A673 (cell line): ENCODE data around the gene HTR3B. TPM values are rescaled to one million over a fixed set of nuclear protein-coding genes. Genes with fewer than 3 reads are reported as not detected.

Experiments
- BruUV-seq: library from RNA; stranded (reverse); fragments of 400-500 nt; replicated peaks from 2 replicates; lab custom pipeline; 2021; lab: Mats Ljungman, UMichigan
- CTCF ChIA-PET: fragments of 300-600 bp; sonication (Branson Sonifier 250); formaldehyde crosslinking; loops from one replicate; lab custom pipeline; 2022; ENCODE audit warnings: antibody characterized with exemption; lab: Charles Lee
- POLR2A ChIA-PET: fragments of 300-600 bp; sonication (Branson Sonifier 250); formaldehyde crosslinking; loops from one replicate; lab custom pipeline; 2022; ENCODE audit warnings: antibody characterized with exemption; ENCODE audit not compliant: low non-redundant PET; lab: Charles Lee
- DNase-seq: peaks from one replicate; pipeline ENCODE4 v3.0.0-alpha.2; 2015; ENCODE audit warnings: low spot score
- H3K27ac ChIP-seq: fragments of 200-600 bp; sonication (generic); 2 replicates; pipeline ENCODE4 v1.5.1; 2016; ENCODE audit warnings: mixed run types, low read depth, mild to moderate bottlenecking, mixed read lengths, antibody characterized with exemption, low read length; ENCODE audit not compliant: poor library complexity, severe bottlenecking
- H3K27me3 ChIP-seq: fragments of 200-600 bp; sonication (generic); replicated peaks from 2 replicates; pipeline ENCODE4 v1.6.1; 2017; ENCODE audit warnings: mixed run types, low read depth, mild to moderate bottlenecking, mixed read lengths, antibody characterized with exemption, low read length; ENCODE audit not compliant: insufficient read depth, poor library complexity
- H3K36me3 ChIP-seq: fragments of 200-600 bp; sonication (generic); 2 replicates; pipeline ENCODE4 v1.6.1; 2016; ENCODE audit warnings: mixed run types, mild to moderate bottlenecking, mixed read lengths, antibody characterized with exemption, low read length; ENCODE audit not compliant: insufficient read depth, poor library complexity, severe bottlenecking
- H3K4me1 ChIP-seq: fragments of 200-600 bp; sonication (generic); 2 replicates; pipeline ENCODE4 v1.6.1; 2017; ENCODE audit warnings: mixed run types, mild to moderate bottlenecking, mixed read lengths, antibody characterized with exemption, low read length; ENCODE audit not compliant: insufficient read depth, poor library complexity, severe bottlenecking
- H3K4me3 ChIP-seq: fragments of 200-600 bp; sonication (generic); 2 replicates; pipeline ENCODE4 v1.5.1; 2016; ENCODE audit warnings: low read depth, mixed run types, mild to moderate bottlenecking, mixed read lengths, low read length; ENCODE audit not compliant: poor library complexity, severe bottlenecking
- H3K9me3 ChIP-seq: fragments of 200-600 bp; sonication (generic); 2 replicates; pipeline ENCODE4 v1.6.1; 2016; ENCODE audit warnings: mixed run types, low read depth, mild to moderate bottlenecking, mixed read lengths, antibody characterized with exemption, low read length; ENCODE audit not compliant: poor library complexity, severe bottlenecking
- CTCF ChIP-seq: fragments of 300-800, 200-600 bp; sonication (generic); conservative IDR thresholded peaks from 2 replicates; pipeline ENCODE4 v1.5.1; 2017; ENCODE audit warnings: low read depth, mild to moderate bottlenecking, antibody characterized with exemption, low read length, moderate library complexity, mixed read lengths
- EZH2 ChIP-seq: fragments of 200-600 bp; sonication (generic); IDR thresholded peaks from 2 replicates; pipeline ENCODE4 v1.6.1; 2017; ENCODE audit warnings: borderline replicate concordance, low read depth, mild to moderate bottlenecking, mixed read lengths, antibody characterized with exemption, low read length; ENCODE audit not compliant: poor library complexity, severe bottlenecking
- intact Hi-C: fragments of 100-400 bp; cut with micrococcal nuclease; formaldehyde crosslinking; loops from one replicate; pipeline ENCODE4 v1.10.0; 2022; ENCODE audit not compliant: unreplicated experiment
- total RNA-seq: library from RNA; stranded (reverse); gene quantifications from 2 replicates; pipeline ENCODE4 v1.2.3, GENCODE V29; 2021

Gene HTR3B
- total RNA-seq, 1 experiment from 2014 or later: not detected

- Histone ChIP-seq H3K36me3 (no peaks in the 10 kb centered on the region), H3K9me3 (no peaks in the 10 kb centered on the region), H3K27ac (no peak overlapping the region), H3K27me3 (no peaks in the 10 kb centered on the region), H3K4me1 (no peaks in the 10 kb centered on the region), H3K4me3 (no peak overlapping the region)
- BruUV-seq: no TSS peak
- ChIA-PET CTCF (interaction anchor here (1.0 kb wide), 1 partner anchor 12 kb away, joined by 7 read pairs; no protein-coding TSS in a partner anchor), POLR2A (interaction anchor here (0.6 kb wide), 1 partner anchor 290 kb away, joined by 3 read pairs; no protein-coding TSS in a partner anchor)
- TF ChIP-seq CTCF (no peak), EZH2 (no peak)
- intact Hi-C loops: no loop called here
- DNase-seq: no peak
Measured at GRCh38 chr11:113884361-113884836, 20.2 kb upstream of the HTR3B start.

GRCh38 chr11:113885897-113886296 is 18.7 kb upstream of the HTR3B start:
- ChIA-PET CTCF (no interaction called here), POLR2A (no interaction called here)
- Histone ChIP-seq H3K4me3 (no peak overlapping the region), H3K4me1 (no peaks in the 10 kb centered on the region), H3K9me3 (no peaks in the 10 kb centered on the region), H3K36me3 (no peaks in the 10 kb centered on the region), H3K27me3 (no peaks in the 10 kb centered on the region), H3K27ac (no peak overlapping the region)
- intact Hi-C loops: no loop called here
- TF ChIP-seq EZH2 (no peak), CTCF (no peak)
- BruUV-seq: no TSS peak
- DNase-seq: no peak

GRCh38 chr11:113888848-113889247 is 15.7 kb upstream of the HTR3B start:
- DNase-seq: no peak
- no peaks in the 10 kb centered on the region for H3K9me3 ChIP-seq
- POLR2A ChIA-PET: no interaction called here
- intact Hi-C loops: no loop called here
- H3K4me3 ChIP-seq: no peak overlapping the region
- H3K4me1 ChIP-seq: no peaks in the 10 kb centered on the region
- no peaks in the 10 kb centered on the region for H3K27me3 ChIP-seq
- CTCF ChIA-PET: no interaction called here
- H3K27ac ChIP-seq: no peak overlapping the region
- BruUV-seq: no TSS peak
- H3K36me3 ChIP-seq: no peaks in the 10 kb centered on the region
- TF ChIP-seq EZH2: no peak
- TF ChIP-seq CTCF: no peak
